Renal pelvis (tissue), 4 donors: ENCODE data around the gene CYB5R4. TPM values are rescaled to one million over a fixed set of nuclear protein-coding genes. Genes with fewer than 3 reads are reported as not detected.

Experiments
- DNase-seq: peaks from one replicate; pipeline ENCODE4 v3.0.0-alpha.2; 2013
- polyA plus RNA-seq, 3 donors: library from polyadenylated mRNA; unstranded; fragments of 120-200 nt; gene quantifications; one replicate each; pipeline ENCODE4 v1.2.1, GENCODE V29; 2013; ENCODE audit not compliant: insufficient read length in 3 of 3

The CYB5R4 gene
- polyA plus RNA-seq, 3 donors: 8.1 to 9.4 (median 8.8) TPM

DNA sequence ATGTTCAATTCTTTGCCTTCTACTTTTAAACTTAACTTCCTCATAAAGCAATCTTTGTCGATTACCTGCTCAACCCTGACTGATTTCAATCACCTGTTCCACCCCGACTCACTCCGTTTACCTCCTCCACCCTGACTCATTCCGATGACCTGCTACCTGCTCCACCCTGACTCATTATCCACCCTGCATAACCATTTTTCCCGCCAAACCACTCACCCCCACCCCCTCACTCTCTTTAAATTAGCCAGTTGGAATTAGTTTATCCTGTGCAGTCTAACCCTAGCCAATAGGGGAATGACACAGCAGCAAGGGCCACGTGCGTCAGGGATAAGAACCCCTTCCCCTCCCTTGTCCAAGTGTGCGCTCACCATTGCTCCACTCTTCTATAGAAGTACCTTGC is 117.4 kb downstream of the CYB5R4 start:
- DNase-seq: no peak

DNA sequence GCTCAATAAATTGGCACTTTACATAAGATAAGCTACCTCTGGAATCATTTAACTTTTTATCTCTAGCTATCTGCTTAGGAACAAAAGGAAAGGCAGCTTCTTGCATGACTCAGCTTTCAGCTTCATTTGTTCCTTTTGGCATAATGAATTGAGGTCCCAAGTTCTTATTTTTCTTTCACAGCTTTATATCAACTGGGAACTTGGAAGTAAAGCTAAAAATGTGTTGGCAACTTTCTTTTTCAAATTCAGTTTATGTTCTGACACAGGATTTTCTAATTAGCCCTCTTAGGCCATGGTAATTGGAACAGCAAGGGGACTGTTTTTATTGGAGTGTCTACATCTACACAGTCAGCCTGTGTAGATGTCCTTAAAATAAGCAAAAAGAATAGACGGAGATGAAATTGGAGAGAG is 118.8 kb downstream of the CYB5R4 start:
- no peak for DNase-seq

DNA sequence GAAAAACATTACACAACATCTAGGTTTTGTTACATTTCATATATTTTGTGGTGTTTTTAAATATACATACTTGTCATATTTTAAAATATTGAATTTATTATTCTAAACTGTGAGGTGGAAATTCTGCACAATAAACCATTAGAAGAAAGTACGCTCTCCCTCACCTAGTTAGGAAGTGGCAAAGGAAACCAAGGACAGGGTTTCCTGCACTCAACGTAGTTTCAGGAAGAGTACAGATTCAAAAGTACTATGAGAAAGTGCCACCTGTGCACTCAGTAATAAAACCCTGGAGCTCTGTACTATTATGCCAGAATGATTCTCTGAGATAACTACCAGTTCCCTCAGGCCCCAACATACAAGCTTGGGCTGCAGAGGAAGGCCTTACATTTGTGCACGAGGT is 119.5 kb downstream of the CYB5R4 start:
- DNase-seq: no peak

DNA sequence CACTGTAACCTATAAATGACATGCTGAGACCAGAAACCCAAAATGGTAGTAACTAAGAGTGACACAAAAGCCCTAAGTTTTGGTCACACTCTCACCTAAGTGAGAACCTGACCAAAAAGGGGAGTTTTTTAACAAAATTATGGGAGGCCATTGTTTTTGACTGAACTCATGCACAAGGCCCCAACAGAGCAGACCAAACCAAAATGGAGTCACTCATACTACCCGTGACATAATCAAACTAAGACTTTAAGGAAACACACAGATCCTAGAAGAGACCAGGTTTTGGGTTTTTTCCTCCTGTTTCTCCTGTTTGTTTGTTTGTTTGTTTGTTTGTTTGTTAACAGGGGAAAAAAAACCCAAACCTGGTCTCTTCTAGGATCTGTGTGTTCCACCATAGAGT is 124.9 kb downstream of the CYB5R4 start:
- no peak for DNase-seq

DNA sequence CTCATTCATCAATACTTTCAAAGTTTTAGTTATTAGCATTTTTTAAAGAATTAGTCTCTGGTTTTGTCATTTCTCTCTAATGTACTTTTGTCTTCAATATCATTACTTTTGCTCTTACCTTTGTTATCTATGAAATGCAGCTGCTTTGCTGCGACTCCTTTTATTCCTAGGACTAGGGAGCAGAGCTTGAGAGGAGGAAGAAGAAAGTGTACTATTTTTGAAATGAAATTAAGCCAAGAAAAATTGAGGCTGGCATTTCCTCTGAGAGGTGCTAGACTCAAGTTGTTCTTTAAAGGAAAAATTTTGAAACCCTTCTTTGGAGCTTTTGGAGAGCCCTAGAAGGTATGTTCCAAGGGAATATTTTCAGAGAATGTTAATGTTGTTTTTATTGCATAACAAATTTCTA is 125.8 kb downstream of the CYB5R4 start:
- DNase-seq: no peak

DNA sequence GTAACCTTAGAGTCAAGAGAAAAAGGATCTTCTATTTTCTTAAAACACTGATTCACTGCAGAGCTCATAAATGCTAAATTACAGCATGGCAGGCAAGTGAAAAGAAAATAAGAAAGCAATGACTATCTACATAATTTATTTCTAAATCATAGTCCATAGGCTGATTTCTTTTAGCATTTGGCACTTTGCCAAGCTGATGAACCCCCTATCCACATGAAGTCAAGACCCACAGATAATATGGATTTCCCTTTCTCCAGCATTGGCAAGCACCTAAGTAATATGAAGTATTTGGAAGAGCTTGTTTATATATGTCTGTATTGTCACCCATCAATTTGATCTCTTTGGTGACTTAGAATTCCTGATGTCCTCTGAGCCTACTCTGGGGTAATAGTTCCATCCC is 126.2 kb downstream of the CYB5R4 start:
- no peak for DNase-seq

DNA sequence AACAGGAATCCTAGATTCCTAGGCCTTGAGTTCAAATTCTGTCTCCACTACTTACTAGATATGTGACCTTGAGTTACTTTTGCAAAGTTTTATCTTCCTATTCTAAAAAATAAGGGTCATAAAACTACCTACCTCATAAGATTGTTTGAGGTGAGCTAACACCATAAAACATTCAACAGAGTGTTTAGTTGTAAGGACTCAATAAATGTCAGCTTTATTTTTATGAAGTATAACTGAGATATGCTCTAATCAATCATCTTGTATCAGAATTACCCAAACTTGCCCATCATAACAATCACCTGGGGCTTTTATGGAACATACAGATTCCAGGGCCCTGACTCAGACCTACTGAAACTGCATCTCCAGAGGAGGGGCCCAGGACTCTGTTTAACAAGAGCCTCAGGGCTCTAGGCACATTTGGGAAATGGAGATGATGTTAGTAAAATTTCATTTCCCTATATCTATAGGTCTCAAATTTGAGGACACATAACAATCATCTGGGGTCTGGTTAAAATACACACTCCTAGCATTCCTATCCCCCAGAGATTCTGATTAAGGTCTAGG is 138.6 kb downstream of the CYB5R4 start:
- DNase-seq: no peak

DNA sequence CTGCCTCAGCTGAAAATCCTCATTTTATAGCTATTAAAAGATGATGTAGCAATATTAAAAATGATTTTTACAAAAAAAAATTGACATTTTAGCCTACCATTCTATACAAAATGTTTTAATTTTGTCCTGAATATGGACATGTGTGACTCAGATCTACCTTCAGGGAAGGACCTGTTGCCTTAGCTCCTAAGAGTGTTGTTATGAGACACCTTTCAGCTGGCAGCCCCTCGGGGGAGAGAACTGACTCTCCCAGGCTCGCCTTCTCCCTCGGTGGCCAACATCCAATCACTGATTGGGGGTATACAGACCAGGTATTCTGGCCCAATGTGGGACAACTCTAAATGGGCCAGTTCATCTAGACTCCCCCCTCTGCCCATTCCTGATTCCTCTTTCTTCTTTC is 141.6 kb downstream of the CYB5R4 start:
- no peak for DNase-seq

DNA sequence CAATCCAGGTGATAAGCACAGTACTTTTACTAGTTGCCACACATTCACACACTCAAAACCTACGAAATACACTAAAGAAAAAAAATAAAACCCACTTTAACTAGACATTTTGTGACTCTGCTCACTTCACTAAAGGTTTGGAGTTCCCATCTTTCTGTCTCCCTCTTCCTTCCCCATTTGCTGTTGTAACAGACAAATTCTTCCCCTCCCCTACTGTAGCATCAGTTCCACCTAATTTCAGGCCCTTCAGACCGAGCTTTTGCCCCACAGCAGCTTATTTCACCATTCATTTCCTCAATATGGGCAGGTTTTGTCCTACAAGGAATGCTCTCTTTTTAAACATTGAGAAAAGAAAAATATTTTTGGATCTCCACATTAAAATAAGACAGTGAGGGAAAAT is 142.7 kb downstream of the CYB5R4 start:
- DNase-seq: no peak

DNA sequence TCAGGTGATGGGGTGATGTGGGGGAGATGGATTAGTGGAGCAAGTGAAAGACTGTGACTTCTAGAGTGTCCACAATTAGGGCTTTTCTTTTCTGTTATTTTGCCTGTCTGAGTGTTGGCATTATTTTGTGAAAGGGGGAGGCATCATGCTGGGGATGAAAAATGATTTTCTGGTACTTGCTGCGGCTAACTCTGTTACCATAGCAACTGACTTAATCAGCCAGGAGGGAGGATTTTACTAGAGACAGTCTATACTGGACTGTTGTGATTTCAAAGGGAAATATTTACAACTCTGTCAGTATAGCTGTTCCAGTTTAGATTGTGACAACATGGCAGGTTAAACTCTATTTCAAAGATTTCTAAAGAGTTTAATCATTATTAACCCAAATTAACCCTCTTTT is 143.6 kb downstream of the CYB5R4 start:
- no peak for DNase-seq

DNA sequence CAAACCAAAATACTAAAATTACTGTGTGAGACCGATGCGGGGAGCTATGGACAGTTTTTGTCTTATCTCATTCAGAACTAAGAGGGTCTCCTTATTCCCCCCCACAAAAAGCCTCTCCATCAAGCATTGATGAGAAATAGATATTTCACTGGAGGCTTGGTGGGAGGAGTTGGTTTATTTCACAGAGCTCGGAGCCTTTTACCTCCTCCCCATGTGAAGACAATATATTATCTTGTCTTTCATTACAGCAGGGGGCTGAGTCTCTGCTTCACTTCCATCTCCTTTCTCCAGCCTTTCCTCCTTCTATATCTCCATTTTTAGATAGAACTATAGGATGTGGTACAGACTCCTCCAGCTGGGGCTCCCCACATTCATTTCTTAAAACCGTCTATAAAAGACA is 144.2 kb downstream of the CYB5R4 start:
- no peak for DNase-seq

DNA sequence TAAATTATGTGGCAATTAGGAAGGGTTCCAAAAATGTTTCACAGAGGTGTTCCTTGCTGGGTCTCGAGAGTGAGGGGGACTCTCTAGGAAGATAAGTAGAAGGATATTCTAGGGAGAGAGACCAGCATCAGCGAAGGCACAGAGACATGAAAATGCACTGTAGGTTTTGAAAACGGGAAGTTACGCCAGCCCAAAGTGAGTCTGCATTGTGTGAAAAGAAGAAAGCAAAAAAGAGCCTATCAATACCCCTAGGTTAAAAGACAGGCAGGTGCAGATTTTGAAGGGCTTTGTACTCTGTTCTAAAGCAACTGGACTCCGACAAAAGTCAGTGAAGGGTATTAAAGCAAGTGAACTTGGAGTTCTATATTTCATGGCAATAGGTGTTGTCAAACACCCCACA is 148.4 kb downstream of the CYB5R4 start:
- no peak for DNase-seq

DNA sequence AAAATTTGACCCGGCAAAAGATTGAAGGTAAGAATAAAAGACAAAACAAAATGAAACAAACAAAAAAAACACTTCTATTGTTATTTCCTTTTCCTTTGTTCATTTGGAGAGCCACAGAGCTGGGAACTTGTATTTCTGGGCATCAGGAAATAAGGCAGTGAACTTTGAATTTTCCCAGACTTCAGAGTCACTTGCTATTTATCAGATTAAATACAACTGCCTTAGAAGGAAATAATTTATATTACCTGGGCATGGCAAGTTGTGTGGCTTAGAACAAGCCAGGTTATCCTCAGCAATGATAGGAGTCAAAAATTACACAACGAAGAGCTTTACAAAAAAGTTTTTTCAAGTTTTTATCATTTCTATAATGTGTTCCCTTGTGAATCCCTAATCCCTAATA is 153.9 kb downstream of the CYB5R4 start:
- no peak for DNase-seq

DNA sequence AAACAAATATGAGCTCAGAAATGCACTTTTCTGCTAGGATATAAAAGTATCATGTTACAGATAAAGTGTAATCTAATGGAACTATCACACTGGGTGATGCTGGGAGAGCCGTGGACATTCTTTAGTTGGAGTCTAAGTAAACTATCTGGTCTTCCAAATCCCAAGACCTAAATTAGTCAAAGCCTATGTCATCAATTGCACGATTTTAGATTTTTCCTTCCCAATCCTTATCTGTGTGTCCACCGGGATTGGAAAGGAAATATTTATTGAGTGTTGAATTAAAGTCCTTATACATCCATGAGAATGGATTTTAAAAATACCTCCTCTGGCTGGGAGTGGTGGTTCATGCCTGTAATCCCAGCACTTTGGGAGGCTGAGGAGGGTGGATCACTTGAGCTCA is 154.4 kb downstream of the CYB5R4 start:
- DNase-seq: no peak

DNA sequence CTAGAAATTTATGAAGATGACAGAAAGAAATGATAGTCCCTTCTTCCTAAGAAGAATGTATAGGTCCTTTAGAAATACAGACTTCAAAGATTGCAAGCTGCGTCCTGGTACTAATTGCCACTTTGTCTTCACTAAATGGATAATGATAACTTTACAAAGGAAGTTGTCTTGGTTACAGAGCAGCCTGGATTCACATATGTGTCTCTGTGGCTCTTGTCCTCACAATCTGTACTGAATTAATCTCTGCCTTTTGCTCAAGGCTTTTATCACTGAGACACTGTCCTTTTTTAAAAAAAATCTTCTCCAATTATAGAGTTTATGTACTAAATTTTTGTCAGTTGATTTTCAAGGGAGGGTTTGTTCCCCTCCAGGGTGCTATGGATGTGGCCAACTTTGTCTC is 156.5 kb downstream of the CYB5R4 start:
- no peak for DNase-seq

Other genes with a start within 250 kb of the CYB5R4 start
- under 1 TPM; 0.24 to 0.94 (median 0.63) TPM for gene SNAP91, start 150.6 kb upstream of the CYB5R4 start, polyA plus RNA-seq
- gene RIPPLY2, start 6.3 kb upstream of the CYB5R4 start, polyA plus RNA-seq: not detected
- 1 to 10 TPM; 3.2 to 3.9 (median 3.7) TPM for gene MRAP2, start 174.1 kb downstream of the CYB5R4 start, polyA plus RNA-seq